ENCODE results near the gene HADHA. TPM values are rescaled to one million over a fixed set of nuclear protein-coding genes. Genes with fewer than 3 reads are reported as not detected.

The HADHA gene
- total and polyA plus RNA-seq, 2 donors (not counting 1 experiment from before 2014, with no cell fraction given), result 29.8 to 96.7 TPM

- H3K27ac Mint-ChIP-seq, result no peak overlapping the region
- H3K27me3 Mint-ChIP-seq, result peaks cover 18% of the 10 kb centered on the region
- no peak overlapping the region for H3K4me3 ChIP-seq (ENCODE audit: control extremely low read depth in 1 of 5, extremely low read depth in 1 of 5, insufficient read depth in 1 of 5, low read depth in 2 of 5, low read length in 4 of 5)
- H3K79me2 ChIP-seq (ENCODE audit: control insufficient read depth, insufficient read depth, low read length), result no peaks in the 10 kb centered on the region
- ChIA-PET POLR2A (no interaction called here), CTCF (no interaction called here)
- H3K27me3 ChIP-seq (replicated peaks in 1 of 4; ENCODE audit: control extremely low read depth in 1 of 4, control insufficient read depth in 3 of 4, insufficient read depth in 4 of 4, low read length in 3 of 4), result peaks cover 0 to 40% (median 7%) of the 10 kb centered on the region in 4 experiments
- ATAC-seq (ENCODE audit: low read depth) (no peak), DNase-seq (no peak)
- no peak overlapping the region for H3K4me3 Mint-ChIP-seq
- H3K9me3 ChIP-seq (ENCODE audit: control extremely low read depth in 1 of 3, control insufficient read depth in 2 of 3, insufficient read depth in 1 of 3, low read length in 2 of 3), result peaks cover 0 to 5% (median 0%) of the 10 kb centered on the region in 3 donors
- H2AFZ ChIP-seq (ENCODE audit: insufficient read depth, low read depth, low read length, poor library complexity, severe bottlenecking), result no peak overlapping the region
- H4K20me1 ChIP-seq (ENCODE audit: control insufficient read depth, insufficient read depth, low read length, poor library complexity, severe bottlenecking), result no peaks in the 10 kb centered on the region
- TF ChIP-seq EZH2 (IDR thresholded peaks at IDR 0.05; ENCODE audit: borderline replicate concordance, insufficient read depth, low read depth, low read length, poor library complexity, severe bottlenecking) (no peak), CTCF (IDR thresholded peaks at IDR 0.05) (no peak)
- no peak overlapping the region for H3K9ac ChIP-seq (ENCODE audit: low read length)
- peaks cover 24% of the 10 kb centered on the region for H3K4me1 Mint-ChIP-seq
- 100% methylated on average over 3 of the region's 5 CpGs for WGBS (ENCODE audit: insufficient coverage)
- H3K4me2 ChIP-seq (replicated peaks; ENCODE audit: low read depth, low read length, poor library complexity, severe bottlenecking), result no peak overlapping the region
- no peaks in the 10 kb centered on the region for H3K9me3 Mint-ChIP-seq (ENCODE audit: insufficient read depth)
- no peak overlapping the region for H3K27ac ChIP-seq (ENCODE audit: low read length in 2 of 2)
- peaks cover 20 to 25% of the 10 kb centered on the region in 2 donors for H3K4me1 ChIP-seq (ENCODE audit: control insufficient read depth in 2 of 2, insufficient read depth in 2 of 2, low read length in 2 of 2)
- intact Hi-C loops (cut with micrococcal nuclease), result loop anchor here (5.0 kb wide), 1 partner anchor 150 kb away; the partner anchor contains the start of gene RAB10
- H3K36me3 ChIP-seq (replicated peaks in 1 of 2; ENCODE audit: control extremely low read depth in 1 of 2, control insufficient read depth in 1 of 2, extremely low read depth in 1 of 2, insufficient read depth in 2 of 2, low read length in 1 of 2), result no peaks in the 10 kb centered on the region
These were observed 62.0 kb downstream of the HADHA start for GRCh38 chr2:26182441-26182840.

GRCh38 chr2:26179446-26179913, 65.0 kb downstream of the HADHA start:
- no peak for ATAC-seq (ENCODE audit: low read depth)
- ChIA-PET CTCF (no interaction called here), POLR2A (no interaction called here)
- peak overlapping the region in 3 of 5 experiments; percentile 43 to 60 (median 54) for H3K4me3 ChIP-seq (ENCODE audit: control extremely low read depth in 1 of 5, extremely low read depth in 1 of 5, insufficient read depth in 1 of 5, low read depth in 2 of 5, low read length in 4 of 5)
- H3K9ac ChIP-seq (ENCODE audit: low read length), result peak overlapping the region; percentile 63
- Mint-ChIP-seq H3K27ac (no peak overlapping the region), H3K9me3 (ENCODE audit: insufficient read depth) (no peaks in the 10 kb centered on the region), H3K4me3 (peak overlapping the region; percentile 78), H3K27me3 (peaks cover 29% of the 10 kb centered on the region), H3K4me1 (peaks cover 15% of the 10 kb centered on the region)
- peak overlapping the region; percentile 80 for H3K4me2 ChIP-seq (replicated peaks; ENCODE audit: low read depth, low read length, poor library complexity, severe bottlenecking)
- peak overlapping the region; percentile 76 for H2AFZ ChIP-seq (ENCODE audit: insufficient read depth, low read depth, low read length, poor library complexity, severe bottlenecking)
- peaks cover 0 to 5% (median 0%) of the 10 kb centered on the region in 3 donors for H3K9me3 ChIP-seq (ENCODE audit: control extremely low read depth in 1 of 3, control insufficient read depth in 2 of 3, insufficient read depth in 1 of 3, low read length in 2 of 3)
- 26% methylated on average over 10 of the region's 12 CpGs for WGBS (ENCODE audit: insufficient coverage)
- peaks cover 0 to 47% (median 16%) of the 10 kb centered on the region in 4 experiments for H3K27me3 ChIP-seq (replicated peaks in 1 of 4; ENCODE audit: control extremely low read depth in 1 of 4, control insufficient read depth in 3 of 4, insufficient read depth in 4 of 4, low read length in 3 of 4)
- H3K4me1 ChIP-seq (ENCODE audit: control insufficient read depth in 2 of 2, insufficient read depth in 2 of 2, low read length in 2 of 2), result peaks cover 13 to 17% of the 10 kb centered on the region in 2 donors
- H4K20me1 ChIP-seq (ENCODE audit: control insufficient read depth, insufficient read depth, low read length, poor library complexity, severe bottlenecking), result no peaks in the 10 kb centered on the region
- H3K27ac ChIP-seq (ENCODE audit: low read length in 2 of 2), result no peak overlapping the region
- intact Hi-C loops (cut with micrococcal nuclease), result no loop called here
- DNase-seq, result no peak
- no peaks in the 10 kb centered on the region for H3K79me2 ChIP-seq (ENCODE audit: control insufficient read depth, insufficient read depth, low read length)
- no peak for TF ChIP-seq CTCF (IDR thresholded peaks at IDR 0.05)
- no peak for TF ChIP-seq EZH2 (IDR thresholded peaks at IDR 0.05; ENCODE audit: borderline replicate concordance, insufficient read depth, low read depth, low read length, poor library complexity, severe bottlenecking)
- no peaks in the 10 kb centered on the region for H3K36me3 ChIP-seq (replicated peaks in 1 of 2; ENCODE audit: control extremely low read depth in 1 of 2, control insufficient read depth in 1 of 2, extremely low read depth in 1 of 2, insufficient read depth in 2 of 2, low read length in 1 of 2)
